GM12864 (cell line): ENCODE data around the gene SPIRE1.
A peak's percentile ranks its signal among the peaks of the same experiment; 100 is the strongest.

Experiments used
- DNase-seq: peaks from one replicate; pipeline ENCODE4 v3.0.0-alpha.2; 2011; ENCODE audit warnings: low read depth
- H3K4me3 ChIP-seq: 2 replicates; pipeline ENCODE4 v1.5.1; 2011; ENCODE audit warnings: mild to moderate bottlenecking, low read depth, low read length, control low read depth
- TF ChIP-seq, protein P1 (sequence below): IDR thresholded peaks from 2 replicates; pipeline ENCODE4 v1.5.1; 2011; ENCODE audit warnings: low read depth, mild to moderate bottlenecking, moderate library complexity, low read length, control low read depth, inconsistent platforms; ENCODE audit errors: missing control alignments

Gene SPIRE1

GRCh38 chr18:12657684-12658425 lies at the start of gene SPIRE1:
Gene SPIRE1 (minus strand): TSS chr18:12658107. CDS start chr18:12657866, 241 bp downstream.
- H3K4me3 ChIP-seq, result peak within 1 kb of the TSS; percentile 53
- DNase-seq, result no peak
- TF ChIP-seq, protein P1, sequence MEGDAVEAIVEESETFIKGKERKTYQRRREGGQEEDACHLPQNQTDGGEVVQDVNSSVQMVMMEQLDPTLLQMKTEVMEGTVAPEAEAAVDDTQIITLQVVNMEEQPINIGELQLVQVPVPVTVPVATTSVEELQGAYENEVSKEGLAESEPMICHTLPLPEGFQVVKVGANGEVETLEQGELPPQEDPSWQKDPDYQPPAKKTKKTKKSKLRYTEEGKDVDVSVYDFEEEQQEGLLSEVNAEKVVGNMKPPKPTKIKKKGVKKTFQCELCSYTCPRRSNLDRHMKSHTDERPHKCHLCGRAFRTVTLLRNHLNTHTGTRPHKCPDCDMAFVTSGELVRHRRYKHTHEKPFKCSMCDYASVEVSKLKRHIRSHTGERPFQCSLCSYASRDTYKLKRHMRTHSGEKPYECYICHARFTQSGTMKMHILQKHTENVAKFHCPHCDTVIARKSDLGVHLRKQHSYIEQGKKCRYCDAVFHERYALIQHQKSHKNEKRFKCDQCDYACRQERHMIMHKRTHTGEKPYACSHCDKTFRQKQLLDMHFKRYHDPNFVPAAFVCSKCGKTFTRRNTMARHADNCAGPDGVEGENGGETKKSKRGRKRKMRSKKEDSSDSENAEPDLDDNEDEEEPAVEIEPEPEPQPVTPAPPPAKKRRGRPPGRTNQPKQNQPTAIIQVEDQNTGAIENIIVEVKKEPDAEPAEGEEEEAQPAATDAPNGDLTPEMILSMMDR, result no peak

DNA sequence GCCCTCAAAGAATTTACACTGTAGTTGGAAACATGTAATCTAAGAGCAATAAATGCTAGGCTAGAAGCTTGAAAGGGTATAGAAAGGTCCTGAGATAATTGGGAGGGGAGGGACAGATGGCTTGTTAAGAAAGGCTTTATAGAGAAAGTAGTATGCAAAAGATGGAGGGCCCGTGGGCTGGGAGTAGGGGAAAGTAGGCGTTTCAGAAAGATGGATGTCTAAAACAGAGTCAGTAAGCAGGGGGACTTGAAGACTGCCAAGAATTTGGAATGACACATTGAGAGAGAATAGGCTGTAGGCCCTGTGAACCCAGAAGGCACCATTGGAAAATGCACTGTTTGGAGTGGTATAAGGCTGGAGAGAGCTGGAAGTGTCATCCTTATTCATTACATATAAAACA lies 45.8 kb upstream of the SPIRE1 start:
- H3K4me3 ChIP-seq, result peak overlapping the region; percentile 97
- TF ChIP-seq, protein P1, result no peak
- DNase-seq, result no peak

GRCh38 chr18:12703096-12703567 lies 45.2 kb upstream of the SPIRE1 start:
- peak overlapping the region; percentile 97 for H3K4me3 ChIP-seq
- DNase-seq, result no peak
- TF ChIP-seq, protein P1, result no peak

GRCh38 chr18:12702221-12703095 lies 44.6 kb upstream of the SPIRE1 start, which contains the start of the genes CEP76 and PSMG2:
Gene CEP76 (minus strand): TSS chr18:12702723. CDS start chr18:12702548, 175 bp downstream.
Gene PSMG2 (plus strand): TSS chr18:12703042. CDS start chr18:12703108, 66 bp downstream.
- H3K4me3 ChIP-seq, result peak within 1 kb of the TSS; percentile 97
- DNase-seq, result peak; percentile 51
- TF ChIP-seq, protein P1, result no peak

- no peak for DNase-seq
- TF ChIP-seq, protein P1, result no peak
- peak overlapping the region; percentile 97 for H3K4me3 ChIP-seq
These were observed 43.3 kb upstream of the SPIRE1 start for GRCh38 chr18:12701161-12701560.

DNA sequence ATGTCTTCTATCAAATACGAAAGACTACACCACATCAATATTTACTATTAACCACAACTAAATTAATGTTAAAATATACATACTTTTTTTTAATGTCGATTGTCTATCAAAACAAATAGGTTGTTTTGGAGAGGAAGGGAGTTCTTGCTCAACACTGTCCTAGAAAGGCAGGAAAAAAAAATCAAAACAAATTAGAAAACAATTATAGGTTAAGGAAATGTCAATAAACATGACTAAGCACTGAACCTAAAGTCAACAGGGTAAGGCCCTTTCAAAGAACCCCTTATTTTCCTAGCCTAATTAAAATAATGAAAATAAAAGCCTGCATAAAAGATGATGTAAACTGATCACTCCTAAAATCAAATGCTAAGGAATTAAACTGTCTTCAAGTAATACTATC lies 41.8 kb upstream of the SPIRE1 start:
- TF ChIP-seq, protein P1, result no peak
- H3K4me3 ChIP-seq, result no peak overlapping the region
- DNase-seq, result no peak
